OCI-LY3 (cell line): ENCODE measurements around the gene LINGO3.

Experiments
- H2AFZ ChIP-seq: fragments of 200-600, 300-600 bp; shearing (Covaris generic); 2 replicates; pipeline ENCODE4 v1.6.0; 2014; ENCODE audit warnings: antibody characterized with exemption, low read depth, low read length
- H3K27ac ChIP-seq: fragments of 200-600, 300-600 bp; sonication (generic); 2 replicates; pipeline ENCODE4 v1.5.1; 2014; ENCODE audit warnings: mild to moderate bottlenecking, low read length, moderate library complexity, mixed read lengths
- H3K27me3 ChIP-seq: fragments of 200-600, 300-600 bp; sonication (generic); 2 replicates; pipeline ENCODE4 v1.6.1; 2014; ENCODE audit warnings: low read depth, low read length, mixed read lengths
- H3K36me3 ChIP-seq: fragments of 200-600, 300-600 bp; sonication (generic); replicated peaks from 2 replicates; pipeline ENCODE3; 2014; ENCODE audit warnings: low read depth, low read length, mixed read lengths
- H3K4me1 ChIP-seq: fragments of 300-600, 200-600 bp; sonication (generic); 2 replicates; pipeline ENCODE4 v1.6.1; 2014; ENCODE audit warnings: low read length, mixed read lengths
- H3K4me2 ChIP-seq: fragments of 200-600, 300-600 bp; sonication (generic); 2 replicates; pipeline ENCODE4 v1.6.1; 2014; ENCODE audit warnings: low read length, mixed read lengths
- H3K4me3 ChIP-seq: fragments of 300-600, 200-600 bp; sonication (generic); 2 replicates; pipeline ENCODE4 v1.5.1; 2014; ENCODE audit warnings: antibody characterized with exemption, mild to moderate bottlenecking, low read length, moderate library complexity
- H3K79me2 ChIP-seq: fragments of 300-600, 200-600 bp; shearing (Covaris generic); 2 replicates; pipeline ENCODE4 v1.6.1; 2014; ENCODE audit warnings: mild to moderate bottlenecking, low read length, mixed read lengths
- H3K9ac ChIP-seq: fragments of 300-600, 200-600 bp; shearing (Covaris generic); 2 replicates; pipeline ENCODE4 v1.6.0; 2014; ENCODE audit warnings: mild to moderate bottlenecking, low read length, moderate library complexity
- H3K9me3 ChIP-seq: fragments of 200-600, 300-600 bp; shearing (Covaris generic); 2 replicates; pipeline ENCODE4 v1.6.1; 2014; ENCODE audit warnings: low read length, mixed read lengths; ENCODE audit not compliant: insufficient read depth
- H4K20me1 ChIP-seq: fragments of 200-600, 300-600 bp; sonication (generic); 2 replicates; pipeline ENCODE4 v1.6.1; 2016; ENCODE audit warnings: low read length, mixed read lengths; ENCODE audit not compliant: insufficient read depth
- EZH2phosphoT487 ChIP-seq: fragments of 200-600 bp; shearing (Covaris generic); IDR thresholded peaks from 2 replicates; pipeline ENCODE4 v1.6.1; 2018; ENCODE audit warnings: antibody characterized with exemption, mixed run types, low read depth
- TF ChIP-seq, protein P1 (sequence below): fragments of 200-600, 300-600 bp; sonication (generic); IDR thresholded peaks from 2 replicates; pipeline ENCODE4 v1.5.1; 2014; ENCODE audit warnings: antibody characterized with exemption, low read length, low read depth

LINGO3 gene

DNA sequence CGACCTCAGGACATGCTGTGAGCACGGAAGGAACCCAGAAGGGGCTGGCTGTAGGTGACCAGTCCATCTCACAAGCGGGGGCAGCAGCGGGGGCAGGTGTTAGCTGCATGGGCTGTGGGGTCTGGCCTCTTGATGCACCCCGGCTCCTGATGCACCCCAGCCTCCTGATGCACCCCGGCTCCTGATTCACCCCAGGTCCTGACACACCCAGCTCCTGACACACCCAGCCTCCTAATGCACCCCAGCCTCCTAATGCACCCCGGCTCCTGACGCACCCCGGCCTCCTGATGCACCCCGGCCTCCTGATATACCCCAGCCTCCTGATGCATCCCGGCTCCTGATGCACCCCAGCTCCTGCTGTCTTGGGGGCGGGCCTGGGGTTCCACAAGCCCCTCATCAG lies 13.0 kb upstream of the LINGO3 start:
- Histone ChIP-seq H4K20me1 (peaks cover 2% of the 10 kb centered on the region; the same call in 1 of the 2 replicates), H3K27ac (no peak overlapping the region), H3K4me2 (no peak overlapping the region), H2AFZ (no peak overlapping the region), H3K4me3 (no peak overlapping the region), H3K27me3 (no peaks in the 10 kb centered on the region), H3K9ac (no peak overlapping the region), H3K9me3 (no peaks in the 10 kb centered on the region), H3K4me1 (no peaks in the 10 kb centered on the region), H3K79me2 (peaks cover 14% of the 10 kb centered on the region; the same call in 1 of the 2 replicates), H3K36me3 (peaks cover 26% of the 10 kb centered on the region)
- TF ChIP-seq, protein P1, sequence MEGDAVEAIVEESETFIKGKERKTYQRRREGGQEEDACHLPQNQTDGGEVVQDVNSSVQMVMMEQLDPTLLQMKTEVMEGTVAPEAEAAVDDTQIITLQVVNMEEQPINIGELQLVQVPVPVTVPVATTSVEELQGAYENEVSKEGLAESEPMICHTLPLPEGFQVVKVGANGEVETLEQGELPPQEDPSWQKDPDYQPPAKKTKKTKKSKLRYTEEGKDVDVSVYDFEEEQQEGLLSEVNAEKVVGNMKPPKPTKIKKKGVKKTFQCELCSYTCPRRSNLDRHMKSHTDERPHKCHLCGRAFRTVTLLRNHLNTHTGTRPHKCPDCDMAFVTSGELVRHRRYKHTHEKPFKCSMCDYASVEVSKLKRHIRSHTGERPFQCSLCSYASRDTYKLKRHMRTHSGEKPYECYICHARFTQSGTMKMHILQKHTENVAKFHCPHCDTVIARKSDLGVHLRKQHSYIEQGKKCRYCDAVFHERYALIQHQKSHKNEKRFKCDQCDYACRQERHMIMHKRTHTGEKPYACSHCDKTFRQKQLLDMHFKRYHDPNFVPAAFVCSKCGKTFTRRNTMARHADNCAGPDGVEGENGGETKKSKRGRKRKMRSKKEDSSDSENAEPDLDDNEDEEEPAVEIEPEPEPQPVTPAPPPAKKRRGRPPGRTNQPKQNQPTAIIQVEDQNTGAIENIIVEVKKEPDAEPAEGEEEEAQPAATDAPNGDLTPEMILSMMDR, result no peak
- no peak for TF ChIP-seq EZH2phosphoT487

DNA sequence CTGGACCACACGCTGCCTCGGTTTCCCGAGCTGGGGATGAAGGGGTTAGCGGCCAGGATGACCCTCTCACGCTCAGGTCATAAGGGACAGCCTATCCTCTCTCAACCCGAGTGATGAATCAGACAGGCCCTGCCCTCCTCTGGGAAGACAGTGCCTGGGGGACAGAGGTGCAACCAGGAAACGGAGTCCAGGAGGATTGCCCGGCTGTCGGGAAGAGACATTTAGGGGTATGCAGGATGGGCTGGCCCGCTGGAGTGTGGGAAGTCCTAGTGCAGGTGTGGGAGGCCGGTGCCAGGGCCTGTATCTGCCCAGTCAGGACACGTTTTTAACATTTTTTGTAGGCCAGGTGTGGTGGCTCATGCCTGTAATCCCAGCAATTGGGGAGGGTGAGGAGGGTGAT lies 12.1 kb upstream of the LINGO3 start:
- Histone ChIP-seq H3K27ac (no peak overlapping the region), H3K4me3 (no peak overlapping the region), H3K9me3 (peaks cover 4% of the 10 kb centered on the region; the same call in 1 of the 2 replicates), H3K9ac (no peak overlapping the region), H3K27me3 (peaks cover 5% of the 10 kb centered on the region), H3K4me2 (no peak overlapping the region), H3K4me1 (no peaks in the 10 kb centered on the region), H4K20me1 (no peaks in the 10 kb centered on the region), H2AFZ (no peak overlapping the region), H3K79me2 (peaks cover 6% of the 10 kb centered on the region; the same call in 1 of the 2 replicates), H3K36me3 (peaks cover 21% of the 10 kb centered on the region)
- no peak for TF ChIP-seq EZH2phosphoT487
- TF ChIP-seq, protein P1, result no peak

DNA sequence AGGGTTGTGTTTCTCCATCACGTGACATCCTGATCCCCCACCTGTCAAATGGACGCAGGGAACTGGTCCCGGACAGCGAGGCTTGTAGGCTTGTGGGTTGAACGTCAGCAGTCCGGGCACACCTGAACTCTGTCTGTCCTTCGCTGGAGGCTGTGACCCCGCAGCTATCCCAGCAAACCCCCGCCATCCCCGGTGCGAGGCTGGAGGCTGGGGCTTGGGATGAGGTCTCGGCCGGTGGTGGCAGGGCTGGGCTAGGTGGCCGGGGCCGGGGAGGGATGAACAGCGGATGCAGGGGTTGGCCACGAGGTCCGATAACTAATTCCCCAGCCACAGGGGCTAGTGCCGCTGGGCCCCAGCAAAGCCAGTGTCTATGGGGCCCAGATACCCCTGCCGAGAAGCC lies 11.6 kb upstream of the LINGO3 start:
- H3K4me2 ChIP-seq, result no peak overlapping the region
- no peaks in the 10 kb centered on the region for H3K4me1 ChIP-seq

DNA sequence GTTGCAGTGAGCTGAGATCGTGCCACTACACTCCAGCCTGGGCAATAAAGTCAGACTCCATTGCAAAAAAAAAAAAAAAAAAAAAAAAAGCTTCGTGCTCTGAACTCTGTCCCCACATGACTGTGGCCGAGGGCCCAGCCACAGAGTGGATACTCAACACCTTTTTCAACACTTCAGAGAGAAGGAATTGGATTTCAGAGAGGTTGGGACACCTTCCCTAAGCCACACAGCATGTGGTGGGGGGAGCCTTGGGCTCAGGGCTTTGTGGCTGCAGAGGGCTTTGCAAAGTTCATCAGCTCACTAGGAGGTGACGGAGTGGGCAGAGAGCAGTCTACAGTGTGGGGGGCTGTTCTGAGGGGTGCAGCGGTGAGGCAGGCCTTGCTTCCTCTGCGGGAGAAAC lies 11.0 kb upstream of the LINGO3 start:
- TF ChIP-seq, protein P1, result no peak
- no peak for TF ChIP-seq EZH2phosphoT487
- Histone ChIP-seq H3K4me1 (no peaks in the 10 kb centered on the region), H3K27ac (no peak overlapping the region), H4K20me1 (no peaks in the 10 kb centered on the region), H3K9ac (no peak overlapping the region), H2AFZ (no peak overlapping the region), H3K4me3 (no peak overlapping the region), H3K36me3 (peaks cover 11% of the 10 kb centered on the region), H3K79me2 (no peaks in the 10 kb centered on the region), H3K27me3 (peaks cover 12% of the 10 kb centered on the region), H3K9me3 (peaks cover 8% of the 10 kb centered on the region; the same call in 1 of the 2 replicates), H3K4me2 (no peak overlapping the region)

More for the DNA sequence above, 11.6 kb upstream of the LINGO3 start:
- Histone ChIP-seq H3K4me3 (no peak overlapping the region), H3K27me3 (peaks cover 9% of the 10 kb centered on the region), H3K9ac (no peak overlapping the region), H3K27ac (no peak overlapping the region), H3K9me3 (peaks cover 8% of the 10 kb centered on the region; the same call in 1 of the 2 replicates), H3K79me2 (peaks cover 2% of the 10 kb centered on the region; the same call in 1 of the 2 replicates), H3K36me3 (peaks cover 17% of the 10 kb centered on the region), H4K20me1 (no peaks in the 10 kb centered on the region), H2AFZ (no peak overlapping the region)
- TF ChIP-seq, protein P1, result no peak
- TF ChIP-seq EZH2phosphoT487, result no peak
